Endodermal cell (in vitro differentiated cells): ENCODE results near the gene SHC2. TPM values are rescaled to one million over a fixed set of nuclear protein-coding genes. Genes with fewer than 3 reads are reported as not detected.

Experiments
- DNase-seq: peaks from one replicate; pipeline ENCODE4 v3.0.0-alpha.2; 2017
- H3K27ac ChIP-seq: 2 replicates; pipeline ENCODE4 v1.5.1; 2013; ENCODE audit warnings: mild to moderate bottlenecking, low read depth, low read length, moderate library complexity
- H3K27me3 ChIP-seq: 2 replicates; pipeline ENCODE4 v1.6.1; 2013; ENCODE audit warnings: mild to moderate bottlenecking, low read length, moderate library complexity; ENCODE audit not compliant: insufficient read depth, control insufficient read depth, poor library complexity, severe bottlenecking
- H3K36me3 ChIP-seq: 2 replicates; pipeline ENCODE4 v1.7.0; 2013; ENCODE audit warnings: mild to moderate bottlenecking, low read length, moderate library complexity; ENCODE audit not compliant: control insufficient read depth, insufficient read depth
- H3K4me1 ChIP-seq: one replicate; pipeline ENCODE4 v1.7.0; 2013; ENCODE audit warnings: low read length; ENCODE audit not compliant: control insufficient read depth, insufficient read depth
- H3K4me3 ChIP-seq: 2 replicates; pipeline ENCODE4 v1.5.1; 2013; ENCODE audit warnings: mild to moderate bottlenecking, low read length, moderate library complexity
- H3K9ac ChIP-seq: 2 replicates; pipeline ENCODE4 v1.6.1; 2013; ENCODE audit warnings: mild to moderate bottlenecking, low read length, moderate library complexity; ENCODE audit not compliant: poor library complexity, severe bottlenecking; ENCODE audit errors: extremely low read depth
- H3K9me3 ChIP-seq: 2 replicates; pipeline ENCODE4 v1.6.1; 2013; ENCODE audit warnings: mild to moderate bottlenecking, low read length, moderate library complexity; ENCODE audit not compliant: control insufficient read depth
- H3K27ac Mint-ChIP-seq: 2 replicates; pipeline ENCODE4 v1.8.0; 2020; ENCODE audit warnings: mixed read lengths
- H3K27me3 Mint-ChIP-seq: 2 replicates; pipeline ENCODE4 v1.8.0; 2021; ENCODE audit warnings: mild to moderate bottlenecking, mixed read lengths; ENCODE audit not compliant: insufficient read depth
- H3K36me3 Mint-ChIP-seq: 2 replicates; pipeline ENCODE4 v1.8.0; 2020; ENCODE audit warnings: low read depth, mixed read lengths
- H3K4me1 Mint-ChIP-seq: 2 replicates; pipeline ENCODE4 v1.8.0; 2020; ENCODE audit warnings: mixed read lengths
- H3K4me3 Mint-ChIP-seq: 2 replicates; pipeline ENCODE4 v1.8.0; 2020; ENCODE audit warnings: mild to moderate bottlenecking, moderate library complexity, mixed read lengths
- H3K9me3 Mint-ChIP-seq: 2 replicates; pipeline ENCODE4 v1.8.0; 2020; ENCODE audit warnings: mild to moderate bottlenecking, mixed read lengths
- WGBS, 2 experiments: methylation state at CpG; one replicate each; pipeline versions ENCODE4 v1.1.5 to v1.1.7; 2013; ENCODE audit warnings: missing lambda C conversion rate in 2 of 2, mixed read lengths in 1 of 2; ENCODE audit not compliant: insufficient coverage in 1 of 2, insufficient read length in 1 of 2; 5-methylcytosine and 5-hydroxymethylcytosine counted together
- total RNA-seq, 2 donors: library from RNA; stranded (reverse); fragmentation: NEBNext Ultra II Directional in 1 of 2; extraction: Animal tissue kit (Norgen Biotek cat#: 25700) in 1 of 2; gene quantifications; 2 replicates in 1 of 2; 3 replicates in 1 of 2; pipeline ENCODE4 v1.2.1, GENCODE V29; 2021
- TF ChIP-seq, protein P1 (sequence below): fragments of 200-600 bp; sonication (generic); conservative IDR thresholded peaks from 2 replicates; pipeline ENCODE4 v1.5.0; 2021; ENCODE audit warnings: antibody characterized with exemption, mild to moderate bottlenecking

SHC2 gene
- total RNA-seq, 2 donors from 2014 or later = 56.5 to 93.0 TPM

DNA sequence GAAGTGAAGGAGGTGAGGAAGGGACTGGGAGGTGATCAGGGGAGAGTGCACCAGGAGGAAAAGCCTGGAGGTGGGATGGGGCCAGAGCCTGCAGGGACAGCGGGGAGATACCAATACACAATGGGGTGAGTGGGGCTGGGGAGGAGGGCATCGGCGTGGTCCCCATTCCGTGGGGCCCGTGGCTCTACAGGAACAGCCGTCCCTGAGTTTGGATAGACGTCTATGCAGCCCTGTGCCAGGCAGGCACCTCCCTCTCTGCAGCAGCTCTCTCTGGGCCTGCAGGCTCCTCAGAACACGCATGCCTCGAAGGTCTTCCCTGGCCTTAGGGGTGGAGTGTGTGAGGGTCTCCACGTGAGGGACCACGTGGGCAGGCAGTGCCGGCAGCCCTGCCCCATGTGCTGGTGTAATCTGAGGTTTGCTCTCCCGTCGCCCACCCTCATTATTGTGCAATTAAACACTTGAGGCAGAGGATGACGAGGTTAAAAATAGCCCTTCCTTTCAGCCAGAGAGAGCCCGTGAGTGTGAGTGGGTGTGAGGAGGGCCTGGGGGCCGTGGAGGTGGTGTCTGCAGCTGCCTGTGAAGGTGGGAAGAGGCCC, 68.4 kb downstream of the SHC2 start:
- Mint-ChIP-seq H3K36me3 (no peaks in the 10 kb centered on the region), H3K4me3 (no peak overlapping the region), H3K27ac (no peak overlapping the region), H3K4me1 (peaks cover 12% of the 10 kb centered on the region), H3K27me3 (peaks cover 20% of the 10 kb centered on the region), H3K9me3 (peaks cover 15% of the 10 kb centered on the region)
- no peak overlapping the region for H3K9ac ChIP-seq
- no peak overlapping the region for H3K27ac ChIP-seq
- H3K9me3 ChIP-seq = peaks cover 17% of the 10 kb centered on the region
- H3K4me3 ChIP-seq = no peak overlapping the region
- no peaks in the 10 kb centered on the region for H3K4me1 ChIP-seq
- H3K27me3 ChIP-seq = no peaks in the 10 kb centered on the region
- 86 to 87% methylated on average over 11 to 17 of the region's 17 CpGs for WGBS, 2 experiments
- no peak for DNase-seq
- H3K36me3 ChIP-seq = no peaks in the 10 kb centered on the region
- TF ChIP-seq, protein P1, sequence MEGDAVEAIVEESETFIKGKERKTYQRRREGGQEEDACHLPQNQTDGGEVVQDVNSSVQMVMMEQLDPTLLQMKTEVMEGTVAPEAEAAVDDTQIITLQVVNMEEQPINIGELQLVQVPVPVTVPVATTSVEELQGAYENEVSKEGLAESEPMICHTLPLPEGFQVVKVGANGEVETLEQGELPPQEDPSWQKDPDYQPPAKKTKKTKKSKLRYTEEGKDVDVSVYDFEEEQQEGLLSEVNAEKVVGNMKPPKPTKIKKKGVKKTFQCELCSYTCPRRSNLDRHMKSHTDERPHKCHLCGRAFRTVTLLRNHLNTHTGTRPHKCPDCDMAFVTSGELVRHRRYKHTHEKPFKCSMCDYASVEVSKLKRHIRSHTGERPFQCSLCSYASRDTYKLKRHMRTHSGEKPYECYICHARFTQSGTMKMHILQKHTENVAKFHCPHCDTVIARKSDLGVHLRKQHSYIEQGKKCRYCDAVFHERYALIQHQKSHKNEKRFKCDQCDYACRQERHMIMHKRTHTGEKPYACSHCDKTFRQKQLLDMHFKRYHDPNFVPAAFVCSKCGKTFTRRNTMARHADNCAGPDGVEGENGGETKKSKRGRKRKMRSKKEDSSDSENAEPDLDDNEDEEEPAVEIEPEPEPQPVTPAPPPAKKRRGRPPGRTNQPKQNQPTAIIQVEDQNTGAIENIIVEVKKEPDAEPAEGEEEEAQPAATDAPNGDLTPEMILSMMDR = no peak

DNA sequence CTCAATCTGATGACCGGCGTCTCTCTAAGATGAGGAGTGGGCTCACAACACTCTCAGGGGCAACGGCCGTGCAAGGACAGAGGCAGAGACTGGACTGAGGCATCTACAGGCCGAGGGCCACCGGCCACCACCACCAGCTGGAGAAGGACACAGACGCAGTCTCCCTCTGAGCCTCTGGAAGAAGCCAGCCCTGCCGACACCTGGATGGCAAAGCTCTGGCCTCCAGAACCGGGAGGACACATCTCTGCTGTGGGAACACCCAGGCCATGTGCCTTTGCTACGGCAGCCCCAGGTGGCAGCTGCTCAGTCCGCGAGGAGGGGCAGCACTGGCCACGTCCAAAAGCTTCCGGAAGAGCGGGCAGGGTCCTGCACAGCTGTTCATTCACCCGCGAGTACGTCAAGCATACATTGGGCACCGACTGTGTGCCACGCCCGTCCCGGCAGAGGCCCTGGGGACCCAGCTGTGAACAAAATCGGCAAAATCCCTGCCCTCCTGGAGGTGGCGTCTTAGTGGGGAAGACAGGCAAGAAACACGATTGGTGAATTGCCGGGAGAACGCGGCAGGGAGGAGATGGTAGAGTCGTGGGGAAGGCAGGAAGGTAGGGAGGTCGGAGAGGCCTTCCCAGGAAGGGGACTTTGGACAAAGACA, 69.0 kb downstream of the SHC2 start:
- Histone ChIP-seq H3K27me3 (no peaks in the 10 kb centered on the region), H3K9me3 (peaks cover 17% of the 10 kb centered on the region), H3K36me3 (no peaks in the 10 kb centered on the region), H3K4me3 (no peak overlapping the region), H3K9ac (no peak overlapping the region), H3K4me1 (no peaks in the 10 kb centered on the region), H3K27ac (no peak overlapping the region)
- peaks cover 13% of the 10 kb centered on the region for H3K4me1 Mint-ChIP-seq
- WGBS, 2 experiments = 90 to 96% methylated on average over 30 of the region's 30 CpGs
- DNase-seq = no peak
- no peak overlapping the region for H3K4me3 Mint-ChIP-seq
- no peak overlapping the region for H3K27ac Mint-ChIP-seq
- H3K27me3 Mint-ChIP-seq = peaks cover 20% of the 10 kb centered on the region
- peaks cover 15% of the 10 kb centered on the region for H3K9me3 Mint-ChIP-seq
- TF ChIP-seq, protein P1 = no peak
- no peaks in the 10 kb centered on the region for H3K36me3 Mint-ChIP-seq

DNA sequence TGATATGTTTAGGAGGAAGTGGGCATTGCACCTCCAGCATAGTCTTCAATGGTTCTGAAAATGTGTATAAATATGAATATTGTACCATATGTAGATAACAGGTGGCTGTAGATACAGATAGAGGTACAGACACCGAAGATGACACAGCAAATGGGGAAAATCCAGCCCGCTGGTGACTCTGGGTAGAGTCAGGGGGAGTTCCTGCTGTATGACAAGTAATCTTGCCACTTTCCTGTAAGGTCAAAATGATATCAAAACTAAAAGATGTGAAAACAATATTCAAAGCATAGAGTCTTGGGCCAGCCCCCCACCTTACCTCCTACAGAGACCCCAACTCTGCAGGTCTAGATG, 69.7 kb downstream of the SHC2 start:
- 93 to 100% methylated on average over 2 of the region's 2 CpGs for WGBS, 2 experiments
- Mint-ChIP-seq H3K36me3 (no peaks in the 10 kb centered on the region), H3K27ac (no peak overlapping the region), H3K27me3 (peaks cover 20% of the 10 kb centered on the region), H3K9me3 (peaks cover 15% of the 10 kb centered on the region), H3K4me1 (peaks cover 18% of the 10 kb centered on the region), H3K4me3 (no peak overlapping the region)
- H3K27ac ChIP-seq = no peak overlapping the region
- no peaks in the 10 kb centered on the region for H3K4me1 ChIP-seq
- H3K27me3 ChIP-seq = no peaks in the 10 kb centered on the region
- no peak overlapping the region for H3K9ac ChIP-seq
- no peaks in the 10 kb centered on the region for H3K36me3 ChIP-seq
- DNase-seq = no peak
- H3K4me3 ChIP-seq = no peak overlapping the region
- peaks cover 17% of the 10 kb centered on the region for H3K9me3 ChIP-seq
- TF ChIP-seq, protein P1 = no peak
